CD4-positive, alpha-beta T cell treated with Interleukin-6 at 100 ng/mL for 8 hours (primary cell): ENCODE measurements around the gene EZR.

Experiments used
- DNase-seq: peaks from one replicate; pipeline ENCODE4 v3.0.0-alpha.2; 2020; ENCODE audit warnings: mixed read lengths, low spot score

Gene EZR

DNA sequence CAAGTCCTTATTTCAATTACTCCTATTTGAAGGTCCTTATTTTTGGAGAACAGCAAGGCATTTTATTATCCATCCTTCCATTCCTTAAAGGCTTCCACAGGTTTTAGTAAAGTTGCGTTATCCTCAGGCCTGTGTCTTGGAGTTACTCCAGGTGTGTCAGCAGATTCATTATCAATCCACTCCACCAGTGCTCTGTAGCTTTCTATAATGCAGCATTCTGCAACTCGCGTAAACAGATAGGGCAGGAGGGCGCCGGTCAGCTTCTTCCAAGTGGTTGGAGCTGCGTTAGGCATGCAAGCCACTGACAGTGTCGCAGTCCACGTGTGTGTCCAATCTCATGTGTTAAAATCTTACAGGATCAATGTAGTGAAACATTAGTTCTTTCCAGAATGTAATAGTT, 93.5 kb downstream of the EZR start:
- no peak for DNase-seq

DNA sequence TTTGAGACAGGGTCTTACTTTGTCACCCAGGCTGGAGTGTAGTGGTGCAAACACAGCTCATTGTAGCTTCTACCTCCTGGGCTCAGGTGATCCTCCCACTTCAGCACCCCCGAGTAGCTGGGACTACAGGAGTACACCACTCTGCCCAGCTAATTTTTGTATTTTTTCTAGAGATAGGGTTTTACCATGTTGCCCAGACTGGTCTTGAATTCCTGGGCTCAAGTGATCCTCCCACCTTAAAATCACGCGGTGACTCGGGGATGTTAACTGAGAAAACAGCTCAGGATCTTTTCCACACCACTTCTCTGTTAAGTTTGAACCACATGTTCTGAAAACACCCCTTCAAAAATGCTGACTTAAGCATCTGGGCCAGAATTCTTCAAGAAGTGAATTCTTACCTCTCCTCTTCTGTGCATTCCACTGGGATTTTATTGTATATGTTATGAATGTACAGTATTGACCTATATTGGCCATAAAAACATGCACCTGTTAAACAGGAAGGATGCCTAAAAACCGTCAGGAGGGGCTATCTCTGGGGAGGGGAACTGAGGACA, 96.9 kb downstream of the EZR start:
- DNase-seq: no peak

- no peak for DNase-seq
Measured at GRCh38 chr6:158718461-158719046, 100.6 kb downstream of the EZR start.

- DNase-seq: peak; percentile 20
Measured at GRCh38 chr6:158717341-158718330, 101.5 kb downstream of the EZR start.
